Brain microvascular endothelial cell (primary cell): ENCODE results near the gene KHDC4.
"Not testable (repeated sequence)": the region's sequence is repeated elsewhere in the genome, so short reads cannot be mapped to it uniquely, and the experiment has no call there.

Experiments used
- DNase-seq: peaks from one replicate; pipeline ENCODE4 v3.0.0-alpha.2; 2020
- H3K27ac ChIP-seq: fragments of 250-450 bp; sonication (Bioruptor Pico); 2 replicates; pipeline ENCODE4 v1.5.1; 2020; ENCODE audit warnings: mild to moderate bottlenecking, moderate library complexity
- H3K27me3 ChIP-seq: fragments of 250-450 bp; sonication (Bioruptor Pico); replicated peaks from 2 replicates; pipeline ENCODE4 v1.5.1; 2020; ENCODE audit warnings: mild to moderate bottlenecking
- H3K36me3 ChIP-seq: fragments of 250-450 bp; sonication (Bioruptor Pico); replicated peaks from 2 replicates; pipeline ENCODE4 v1.5.1; 2020; ENCODE audit warnings: mild to moderate bottlenecking
- H3K4me3 ChIP-seq: 2 replicates; pipeline ENCODE4 v1.5.1; 2011; ENCODE audit warnings: low read depth, mild to moderate bottlenecking, control low read depth, low read length, moderate library complexity
- CTCF ChIP-seq: IDR thresholded peaks from 2 replicates; pipeline ENCODE4 v1.5.1; 2011; ENCODE audit warnings: low read depth, mild to moderate bottlenecking, moderate library complexity, low read length, control low read depth, inconsistent platforms; ENCODE audit errors: missing control alignments
- in situ Hi-C: cut with HindIII; loops from 2 replicates; pipeline ENCODE4 v1.10.0; 2017; ENCODE audit warnings: low sequenced_read_pairs, low pct_ligation_motif_present

The KHDC4 gene

DNA sequence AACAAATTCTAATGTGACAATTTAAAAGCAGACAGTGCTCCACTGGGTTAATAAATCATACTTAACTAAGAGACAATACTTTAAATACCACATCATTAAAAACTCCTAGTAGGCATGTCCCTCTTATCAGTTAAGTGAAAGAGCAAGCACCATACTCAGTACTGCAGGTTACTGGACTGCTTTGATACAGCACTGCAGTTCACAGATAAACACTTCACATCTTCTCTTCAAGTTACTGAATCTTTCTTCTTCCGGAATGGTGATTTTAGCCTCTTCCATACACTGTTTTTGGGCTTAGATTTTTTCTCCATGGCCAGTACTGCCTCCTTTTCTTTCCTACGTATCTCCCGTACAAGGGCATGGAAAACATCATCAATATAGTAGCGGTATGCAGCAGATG is 34.1 kb downstream of the KHDC4 start:
- no peak overlapping the region for H3K4me3 ChIP-seq
- in situ Hi-C loops: no loop called here
- H3K36me3 ChIP-seq: peaks cover 73% of the 10 kb centered on the region
- H3K27me3 ChIP-seq: no peaks in the 10 kb centered on the region
- DNase-seq: no peak
- no peak for TF ChIP-seq CTCF
- no peak overlapping the region for H3K27ac ChIP-seq

GRCh38 chr1:155899683-155900082 is 34.5 kb downstream of the KHDC4 start:
- peaks cover 68% of the 10 kb centered on the region for H3K36me3 ChIP-seq
- in situ Hi-C loops: no loop called here
- H3K27ac ChIP-seq: no peak overlapping the region
- H3K4me3 ChIP-seq: no peak overlapping the region
- no peaks in the 10 kb centered on the region for H3K27me3 ChIP-seq
- DNase-seq: no peak
- no peak for TF ChIP-seq CTCF

DNA sequence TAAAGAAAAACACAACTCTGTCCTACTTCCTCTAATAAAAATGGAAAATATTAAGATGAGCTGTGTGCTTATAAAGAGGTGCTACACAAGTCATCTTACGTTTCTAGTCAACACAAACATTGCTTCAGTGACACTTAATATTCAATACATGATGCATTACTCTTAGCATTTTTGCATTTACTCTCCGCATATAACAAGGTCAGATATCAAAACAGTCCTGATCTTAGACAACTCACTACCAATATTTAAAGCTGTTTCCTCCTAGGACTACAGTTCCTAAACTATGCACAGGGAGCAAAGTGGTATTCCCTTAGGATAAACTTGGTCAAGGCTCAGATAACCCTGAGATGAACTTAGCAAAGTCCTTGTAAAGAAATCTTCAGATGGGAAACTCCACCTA is 35.3 kb downstream of the KHDC4 start:
- Histone ChIP-seq H3K27me3 (no peaks in the 10 kb centered on the region), H3K36me3 (peaks cover 61% of the 10 kb centered on the region), H3K4me3 (no peak overlapping the region), H3K27ac (no peak overlapping the region)
- TF ChIP-seq CTCF: no peak
- in situ Hi-C loops: no loop called here
- DNase-seq: no peak

- peaks cover 49% of the 10 kb centered on the region for H3K36me3 ChIP-seq
- in situ Hi-C loops: no loop called here
- TF ChIP-seq CTCF: no peak
These were observed 36.5 kb downstream of the KHDC4 start for GRCh38 chr1:155897746-155898145.

DNA sequence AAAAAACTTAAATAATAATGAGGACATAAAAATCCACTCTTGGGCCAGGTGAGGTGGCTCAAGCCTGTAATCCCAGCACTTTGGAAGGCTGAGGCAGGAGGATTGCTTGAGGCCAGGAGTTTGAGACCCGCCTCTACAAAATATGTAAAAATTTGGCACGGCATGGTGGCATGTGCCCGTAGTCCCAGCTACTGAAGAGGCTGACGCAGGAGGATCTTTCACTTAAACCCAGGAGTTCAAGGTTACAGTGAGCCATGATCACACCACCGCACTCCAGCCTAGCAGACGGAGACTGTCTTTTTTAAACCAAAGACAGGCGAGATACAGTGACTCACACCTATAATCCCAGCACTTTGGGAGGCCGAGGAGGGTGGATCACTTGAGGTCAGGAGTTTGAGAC is 37.7 kb downstream of the KHDC4 start:
- H3K4me3 ChIP-seq, H3K27ac ChIP-seq, DNase-seq, in situ Hi-C loops, H3K27me3 ChIP-seq: not testable (repeated sequence)
- peaks cover 42% of the 10 kb centered on the region for H3K36me3 ChIP-seq

More at GRCh38 chr1:155897746-155898145, 36.5 kb downstream of the KHDC4 start:
- no peaks in the 10 kb centered on the region for H3K27me3 ChIP-seq
- DNase-seq: no peak
- no peak overlapping the region for H3K4me3 ChIP-seq
- no peak overlapping the region for H3K27ac ChIP-seq

DNA sequence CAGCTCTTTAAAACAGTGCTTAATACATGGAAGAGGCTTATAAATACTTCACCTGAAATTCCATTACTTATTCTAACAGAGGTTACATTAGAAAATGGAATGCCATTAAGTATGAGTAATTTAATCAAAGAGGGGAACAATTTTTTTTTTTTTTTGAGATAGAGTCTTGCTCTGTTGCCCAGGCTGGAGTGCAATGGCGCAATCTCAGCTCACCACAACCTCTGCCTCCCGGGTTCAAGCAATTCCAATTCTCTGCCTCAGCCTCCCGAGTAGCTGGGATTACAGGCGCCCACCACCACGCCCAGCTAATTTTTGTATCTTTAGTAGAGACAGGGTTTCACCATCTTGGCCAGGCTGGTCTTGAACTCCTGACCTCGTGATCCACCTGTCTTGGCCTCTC is 38.6 kb downstream of the KHDC4 start:
- not testable (repeated sequence) for DNase-seq

GRCh38 chr1:155893389-155894142 is 40.6 kb downstream of the KHDC4 start:
- Histone ChIP-seq H3K27me3 (no peaks in the 10 kb centered on the region), H3K27ac (peak overlapping the region; percentile 79), H3K36me3 (peaks cover 14% of the 10 kb centered on the region), H3K4me3 (peak overlapping the region; percentile 4)
- TF ChIP-seq CTCF: no peak
- DNase-seq: peak; percentile 84
- in situ Hi-C loops: no loop called here

More for the DNA sequence above, 38.6 kb downstream of the KHDC4 start:
- H3K36me3 ChIP-seq: peaks cover 33% of the 10 kb centered on the region
- H3K4me3 ChIP-seq, H3K27me3 ChIP-seq, in situ Hi-C loops, H3K27ac ChIP-seq: not testable (repeated sequence)
